DND-41 (cell line): ENCODE measurements around the gene TRMT13.

Experiments
- ATAC-seq: fragments of 200-7000 bp; cut with Tn5 transposase; 3 replicates; pipeline ENCODE4 v1.9.1; 2021; ENCODE audit warnings: low read depth; ENCODE audit not compliant: insufficient read depth
- DNase-seq: peaks from one replicate; pipeline ENCODE4 v3.0.0-alpha.2; 2020
- H2AFZ ChIP-seq: 2 replicates; pipeline ENCODE4 v1.6.0; 2012; ENCODE audit warnings: low read depth, low read length
- H3K27ac ChIP-seq: 2 replicates; pipeline ENCODE4 v1.5.1; 2012; ENCODE audit warnings: low read length, inconsistent platforms
- H3K27me3 ChIP-seq: fragments of 200-600 bp; sonication (generic); 2 replicates; pipeline ENCODE4 v1.6.0; 2012; ENCODE audit warnings: low read length, mild to moderate bottlenecking, inconsistent platforms; ENCODE audit not compliant: insufficient read depth, poor library complexity
- H3K36me3 ChIP-seq: 2 replicates; pipeline ENCODE4 v1.5.1; 2012; ENCODE audit warnings: low read length, inconsistent platforms; ENCODE audit not compliant: insufficient read depth
- H3K4me1 ChIP-seq: 2 replicates; pipeline ENCODE4 v1.5.1; 2012; ENCODE audit warnings: mild to moderate bottlenecking, low read length; ENCODE audit not compliant: insufficient read depth
- H3K4me2 ChIP-seq: 2 replicates; pipeline ENCODE4 v1.6.0; 2012; ENCODE audit warnings: mild to moderate bottlenecking, moderate library complexity, low read length, inconsistent platforms; ENCODE audit not compliant: insufficient read depth
- H3K4me3 ChIP-seq, 2 experiments: fragments of 200-600 bp in 1 of 2; shearing (Covaris generic) in 1 of 2; 2 replicates each; pipeline ENCODE4 v1.5.1; 2012 to 2016; ENCODE audit warnings: inconsistent platforms in 2 of 2, low read length in 2 of 2, mild to moderate bottlenecking in 2 of 2, low read depth in 1 of 2, moderate library complexity in 1 of 2
- H3K79me2 ChIP-seq: 2 replicates; pipeline ENCODE4 v1.6.0; 2012; ENCODE audit warnings: low read length, inconsistent platforms; ENCODE audit not compliant: insufficient read depth
- H3K9ac ChIP-seq: 2 replicates; pipeline ENCODE4 v1.6.0; 2012; ENCODE audit warnings: low read depth, mild to moderate bottlenecking, inconsistent platforms, low read length, moderate library complexity
- H3K9me3 ChIP-seq: 2 replicates; pipeline ENCODE4 v1.5.1; 2012; ENCODE audit warnings: low read length, moderate library complexity, mild to moderate bottlenecking, inconsistent platforms; ENCODE audit not compliant: insufficient read depth, severe bottlenecking
- H4K20me1 ChIP-seq: 2 replicates; pipeline ENCODE4 v1.6.0; 2012; ENCODE audit warnings: low read length; ENCODE audit not compliant: insufficient read depth
- EZH2 ChIP-seq: IDR thresholded peaks from 3 replicates; pipeline ENCODE4 v1.6.1; 2012; ENCODE audit warnings: borderline replicate concordance, low read depth, mild to moderate bottlenecking, moderate library complexity, low read length, inconsistent platforms; ENCODE audit not compliant: severe bottlenecking
- TF ChIP-seq, protein P1 (sequence below): IDR thresholded peaks from 2 replicates; pipeline ENCODE4 v1.5.1; 2012; ENCODE audit warnings: borderline replicate concordance, low read length, moderate library complexity, mild to moderate bottlenecking; ENCODE audit not compliant: poor library complexity, severe bottlenecking; ENCODE audit errors: extremely low read depth

The TRMT13 gene

DNA sequence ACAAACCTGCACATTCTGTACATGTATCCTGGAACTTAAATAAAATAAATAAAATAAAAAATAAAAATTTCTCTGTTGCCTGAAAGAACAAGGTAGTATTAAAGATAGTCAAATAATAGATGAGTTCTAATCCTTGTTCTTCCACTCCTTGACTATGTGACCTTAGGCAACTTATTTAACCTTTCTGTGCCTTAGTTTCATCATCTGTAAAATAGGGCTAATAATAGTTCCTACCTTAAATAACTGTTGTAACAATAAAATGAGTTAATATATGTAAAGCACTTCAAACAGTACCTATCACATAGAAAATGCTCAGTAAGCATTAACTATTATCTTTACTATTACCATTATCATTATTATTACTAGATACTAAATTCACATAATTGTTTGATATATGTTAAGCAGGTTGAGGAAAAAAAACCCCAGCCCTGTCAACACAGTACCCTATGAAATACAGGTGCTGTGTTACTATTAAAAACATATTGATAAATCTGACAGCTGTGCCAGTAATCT lies 23.4 kb upstream of the TRMT13 start:
- Histone ChIP-seq H3K79me2 (no peaks in the 10 kb centered on the region; the same call in 1 of the 2 replicates), H3K27me3 (no peaks in the 10 kb centered on the region), H3K4me3 (no peak overlapping the region), H3K36me3 (peaks cover 57% of the 10 kb centered on the region), H3K4me1 (no peaks in the 10 kb centered on the region), H2AFZ (no peak overlapping the region), H3K27ac (no peak overlapping the region), H3K9ac (no peak overlapping the region), H4K20me1 (no peaks in the 10 kb centered on the region), H3K4me2 (no peak overlapping the region), H3K9me3 (no peaks in the 10 kb centered on the region)
- TF ChIP-seq EZH2: no peak
- TF ChIP-seq, protein P1, sequence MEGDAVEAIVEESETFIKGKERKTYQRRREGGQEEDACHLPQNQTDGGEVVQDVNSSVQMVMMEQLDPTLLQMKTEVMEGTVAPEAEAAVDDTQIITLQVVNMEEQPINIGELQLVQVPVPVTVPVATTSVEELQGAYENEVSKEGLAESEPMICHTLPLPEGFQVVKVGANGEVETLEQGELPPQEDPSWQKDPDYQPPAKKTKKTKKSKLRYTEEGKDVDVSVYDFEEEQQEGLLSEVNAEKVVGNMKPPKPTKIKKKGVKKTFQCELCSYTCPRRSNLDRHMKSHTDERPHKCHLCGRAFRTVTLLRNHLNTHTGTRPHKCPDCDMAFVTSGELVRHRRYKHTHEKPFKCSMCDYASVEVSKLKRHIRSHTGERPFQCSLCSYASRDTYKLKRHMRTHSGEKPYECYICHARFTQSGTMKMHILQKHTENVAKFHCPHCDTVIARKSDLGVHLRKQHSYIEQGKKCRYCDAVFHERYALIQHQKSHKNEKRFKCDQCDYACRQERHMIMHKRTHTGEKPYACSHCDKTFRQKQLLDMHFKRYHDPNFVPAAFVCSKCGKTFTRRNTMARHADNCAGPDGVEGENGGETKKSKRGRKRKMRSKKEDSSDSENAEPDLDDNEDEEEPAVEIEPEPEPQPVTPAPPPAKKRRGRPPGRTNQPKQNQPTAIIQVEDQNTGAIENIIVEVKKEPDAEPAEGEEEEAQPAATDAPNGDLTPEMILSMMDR: no peak
- ATAC-seq: no peak
- DNase-seq: no peak

DNA sequence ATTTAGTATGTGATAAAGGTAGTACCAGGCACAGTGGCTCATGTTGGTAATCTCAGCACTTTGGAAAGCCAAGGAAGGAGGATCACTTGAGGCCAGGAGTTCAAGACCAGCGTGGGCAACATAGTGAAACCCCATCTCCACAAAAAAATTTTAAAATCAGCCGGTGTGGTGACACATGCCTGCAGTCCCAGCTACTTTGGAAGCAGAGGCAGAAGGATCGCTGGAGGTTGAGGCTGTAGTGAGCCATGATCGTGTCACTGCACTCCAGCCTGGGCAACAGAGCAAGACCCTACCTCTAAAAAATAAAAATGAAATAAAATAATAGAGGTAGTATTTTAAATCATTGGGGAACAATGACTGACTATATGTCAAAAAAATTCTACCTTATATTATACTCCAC lies 17.4 kb upstream of the TRMT13 start:
- ATAC-seq: no peak
- Histone ChIP-seq H3K27ac (no peak overlapping the region), H3K4me3 (no peak overlapping the region), H3K4me2 (no peak overlapping the region), H4K20me1 (no peaks in the 10 kb centered on the region), H3K9me3 (no peaks in the 10 kb centered on the region), H2AFZ (no peak overlapping the region), H3K4me1 (no peaks in the 10 kb centered on the region), H3K9ac (no peak overlapping the region), H3K79me2 (no peaks in the 10 kb centered on the region; the same call in 1 of the 2 replicates), H3K27me3 (no peaks in the 10 kb centered on the region), H3K36me3 (peaks cover 46% of the 10 kb centered on the region; the same call in 1 of the 2 replicates)
- no peak for DNase-seq
- TF ChIP-seq EZH2: no peak
- TF ChIP-seq, protein P1: no peak

DNA sequence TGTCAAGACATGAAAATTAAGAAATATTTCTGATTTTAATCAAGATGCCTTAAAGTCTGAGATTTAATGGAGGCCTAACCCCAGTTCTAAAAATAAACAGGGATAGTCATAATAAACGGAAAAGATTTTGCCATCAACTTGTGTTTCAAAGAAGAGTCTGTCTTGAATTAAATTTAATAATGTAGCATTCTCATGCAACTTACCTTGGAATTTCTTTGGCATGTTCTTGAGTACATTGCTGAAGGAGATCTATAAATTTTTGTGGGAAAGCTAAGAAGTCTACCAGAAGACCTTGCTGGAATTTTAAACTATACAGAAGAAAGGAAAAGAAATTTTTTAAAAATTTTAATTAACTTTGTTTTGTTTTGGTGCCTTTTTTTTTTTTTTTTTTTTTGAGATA lies 10.8 kb upstream of the TRMT13 start:
- H4K20me1 ChIP-seq: peaks cover 5% of the 10 kb centered on the region; the same call in 1 of the 2 replicates
- TF ChIP-seq EZH2: no peak
- TF ChIP-seq, protein P1: no peak
- no peaks in the 10 kb centered on the region for H3K27me3 ChIP-seq
- H3K4me3 ChIP-seq: no peak overlapping the region
- peaks cover 64% of the 10 kb centered on the region for H3K36me3 ChIP-seq
- no peak overlapping the region for H3K9ac ChIP-seq
- no peaks in the 10 kb centered on the region for H3K9me3 ChIP-seq
- H3K4me1 ChIP-seq: no peaks in the 10 kb centered on the region
- peaks cover 29% of the 10 kb centered on the region for H3K79me2 ChIP-seq
- H3K4me2 ChIP-seq: no peak overlapping the region
- H2AFZ ChIP-seq: no peak overlapping the region
- no peak overlapping the region for H3K27ac ChIP-seq
- no peak for DNase-seq
- no peak for ATAC-seq

DNA sequence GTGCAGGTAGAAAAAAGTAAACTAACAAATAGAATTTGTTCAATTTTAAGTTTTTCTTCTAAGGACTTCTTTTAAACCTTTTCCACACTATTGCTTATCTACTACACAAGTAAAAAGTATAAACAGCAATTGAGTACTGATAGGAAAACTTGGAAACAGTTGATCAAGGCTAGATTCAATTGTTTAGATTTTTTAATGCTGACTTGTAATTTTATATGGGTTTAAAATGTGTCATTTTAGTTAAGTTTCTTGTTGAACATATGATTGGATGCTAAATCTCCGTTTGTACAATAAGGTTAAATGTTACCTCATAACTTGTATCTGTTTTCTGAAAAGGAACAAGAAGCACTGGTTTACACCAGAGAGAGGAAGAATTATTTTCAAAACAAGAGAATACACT lies 5.7 kb upstream of the TRMT13 start:
- Histone ChIP-seq H3K36me3 (peaks cover 32% of the 10 kb centered on the region), H3K4me1 (peaks cover 26% of the 10 kb centered on the region), H2AFZ (no peak overlapping the region), H3K4me2 (no peak overlapping the region), H4K20me1 (peaks cover 5% of the 10 kb centered on the region; the same call in 1 of the 2 replicates), H3K27me3 (no peaks in the 10 kb centered on the region), H3K9me3 (no peaks in the 10 kb centered on the region), H3K9ac (no peak overlapping the region), H3K4me3 (no peak overlapping the region), H3K27ac (no peak overlapping the region), H3K79me2 (peaks cover 80% of the 10 kb centered on the region)
- no peak for TF ChIP-seq EZH2
- TF ChIP-seq, protein P1: no peak
- no peak for DNase-seq
- ATAC-seq: no peak
